Body of pancreas (tissue), 4 donors: Measurements from ENCODE around the gene NCS1. TPM values are rescaled to one million over a fixed set of nuclear protein-coding genes. Genes with fewer than 3 reads are reported as not detected.

Source experiments
- ATAC-seq: fragments of 150-250 bp; one replicate; pipeline ENCODE4 v1.9.1; 2016
- DNase-seq, 4 donors: peaks; one replicate each; pipeline ENCODE4 v3.0.0-alpha.2; 2019
- H3K27ac ChIP-seq, 4 donors: fragments of 200-600 bp; sonication (generic); 1 replicate in 3 of 4; 2 replicates in 1 of 4; pipeline versions ENCODE4 v1.5.1 to v1.6.1; 2016 to 2019; ENCODE audit warnings: mild to moderate bottlenecking in 1 of 4, mixed read lengths in 1 of 4, moderate library complexity in 1 of 4
- H3K27me3 ChIP-seq, 2 donors: fragments of 200-600 bp; sonication (generic); one replicate each; pipeline ENCODE4 v1.6.0; 2016; ENCODE audit warnings: mild to moderate bottlenecking in 1 of 2
- H3K36me3 ChIP-seq, 2 donors: fragments of 200-600 bp; sonication (generic); replicated peaks in 1 of 2; 2 replicates each; pipeline ENCODE4 v1.5.1; 2016; ENCODE audit warnings: low read depth in 2 of 2; ENCODE audit not compliant: insufficient read depth in 1 of 2
- H3K4me1 ChIP-seq: fragments of 200-600 bp; sonication (generic); one replicate; pipeline ENCODE4 v1.6.0; 2016
- H3K4me3 ChIP-seq, 2 donors: fragments of 200-600 bp; sonication (generic); 1 replicate in 1 of 2; 2 replicates in 1 of 2; pipeline ENCODE4 v1.5.1; 2016 to 2019
- H3K9me3 ChIP-seq, 3 donors: fragments of 200-600 bp; sonication (generic); 1 replicate in 2 of 3; 2 replicates in 1 of 3; pipeline ENCODE4 v1.5.1; 2016
- CTCF ChIP-seq, 7 experiments: fragments of 450-650 bp in 4 of 7; fragments of 200-600 bp in 3 of 7; sonication (generic) in 3 of 7; IDR thresholded peaks; one replicate each; pipeline ENCODE4 v1.5.1; 2016 to 2019; ENCODE audit warnings: antibody characterized with exemption in 7 of 7
- POLR2A ChIP-seq, 3 donors: fragments of 450-650 bp; IDR thresholded peaks; one replicate each; pipeline ENCODE4 v1.6.1; 2016; ENCODE audit warnings: antibody characterized with exemption in 3 of 3, mild to moderate bottlenecking in 2 of 3
- WGBS, 2 donors: methylation state at CpG; one replicate each; pipeline ENCODE4 v1.1.5; 2017; 5-methylcytosine and 5-hydroxymethylcytosine counted together
- intact Hi-C: fragments of 100-400 bp; cut with DNase I; formaldehyde crosslinking; loops from one replicate; pipeline ENCODE4 v1.15.1; 2023
- total RNA-seq, 2 donors: library from RNA; depleted of rRNA; stranded (reverse); fragments of >200 nt; gene quantifications; one replicate each; pipeline ENCODE4 v1.1.0, GENCODE V29; 2016

NCS1 gene
- total RNA-seq, 2 donors from 2014 or later = 3.9 to 4.3 TPM

GRCh38 chr9:130144703-130145102 lies 27.5 kb upstream of the NCS1 start:
- Histone ChIP-seq H3K4me3 (no peak overlapping the region), H3K36me3 (no peaks in the 10 kb centered on the region), H3K9me3 (no peaks in the 10 kb centered on the region), H3K27me3 (no peaks in the 10 kb centered on the region), H3K4me1 (no peaks in the 10 kb centered on the region), H3K27ac (no peak overlapping the region)
- TF ChIP-seq CTCF (IDR thresholded peaks at IDR 0.05) (no peak), POLR2A (IDR thresholded peaks at IDR 0.05) (no peak)
- ATAC-seq = peak; percentile 62
- WGBS, 2 donors = 30 to 31% methylated on average over 4 to 5 of the region's 5 CpGs
- intact Hi-C loops = no loop called here
- peak in 3 of 4 donors; percentile 32 to 68 (median 54) for DNase-seq

DNA sequence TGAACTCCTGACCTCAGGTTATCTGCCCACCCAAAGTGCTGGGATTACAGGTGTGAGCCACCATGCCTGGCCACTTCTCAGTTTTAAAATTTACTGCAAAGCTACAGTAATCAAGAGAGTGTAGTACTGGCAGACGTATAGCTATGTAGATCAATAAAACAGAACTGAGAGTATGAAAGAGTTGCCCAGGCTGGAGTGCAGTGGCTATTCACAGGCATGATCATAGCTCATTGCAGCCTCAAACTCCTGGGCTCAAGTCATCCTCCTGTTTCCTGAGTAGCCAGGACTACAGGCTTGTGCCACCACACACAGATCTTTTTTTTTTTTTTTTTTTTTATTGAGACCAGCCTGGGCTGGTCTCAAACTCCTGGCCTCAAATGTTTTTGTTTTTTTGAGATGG lies 26.5 kb upstream of the NCS1 start:
- ATAC-seq (no peak), DNase-seq (no peak)
- H3K4me1 ChIP-seq = no peaks in the 10 kb centered on the region
- 30 to 33% methylated on average over 1 of the region's 1 CpG for WGBS, 2 donors
- no peak overlapping the region for H3K4me3 ChIP-seq
- no peaks in the 10 kb centered on the region for H3K9me3 ChIP-seq
- H3K27ac ChIP-seq = no peak overlapping the region
- H3K36me3 ChIP-seq = no peaks in the 10 kb centered on the region
- TF ChIP-seq CTCF (IDR thresholded peaks at IDR 0.05) (no peak), POLR2A (IDR thresholded peaks at IDR 0.05) (no peak)
- no peaks in the 10 kb centered on the region for H3K27me3 ChIP-seq
- intact Hi-C loops = no loop called here

- H3K27ac ChIP-seq = no peak overlapping the region
- intact Hi-C loops = no loop called here
- no peaks in the 10 kb centered on the region for H3K9me3 ChIP-seq
- no peaks in the 10 kb centered on the region for H3K4me1 ChIP-seq
- WGBS, 2 donors = 78 to 79% methylated on average over 5 of the region's 5 CpGs
- TF ChIP-seq CTCF (IDR thresholded peaks at IDR 0.05) (no peak), POLR2A (IDR thresholded peaks at IDR 0.05) (no peak)
- ATAC-seq (no peak), DNase-seq (no peak)
- H3K4me3 ChIP-seq = no peak overlapping the region
- no peaks in the 10 kb centered on the region for H3K36me3 ChIP-seq
- no peaks in the 10 kb centered on the region for H3K27me3 ChIP-seq
These were observed 25.0 kb upstream of the NCS1 start for GRCh38 chr9:130147198-130147597.

GRCh38 chr9:130147910-130148309 lies 24.3 kb upstream of the NCS1 start:
- WGBS, 2 donors = 81 to 88% methylated on average over 3 of the region's 3 CpGs
- intact Hi-C loops = no loop called here
- Histone ChIP-seq H3K9me3 (no peaks in the 10 kb centered on the region), H3K4me3 (no peak overlapping the region), H3K36me3 (no peaks in the 10 kb centered on the region), H3K27ac (no peak overlapping the region), H3K27me3 (no peaks in the 10 kb centered on the region), H3K4me1 (no peaks in the 10 kb centered on the region)
- ATAC-seq = no peak
- TF ChIP-seq CTCF (IDR thresholded peaks at IDR 0.05) (no peak), POLR2A (IDR thresholded peaks at IDR 0.05) (no peak)
- DNase-seq = no peak

- TF ChIP-seq CTCF (IDR thresholded peaks at IDR 0.05) = no peak
- TF ChIP-seq POLR2A (IDR thresholded peaks at IDR 0.05) = no peak
- H3K27me3 ChIP-seq = no peaks in the 10 kb centered on the region
- no peak overlapping the region for H3K27ac ChIP-seq
- DNase-seq (no peak), ATAC-seq (no peak)
- H3K4me3 ChIP-seq = no peak overlapping the region
- 78 to 87% methylated on average over 5 of the region's 5 CpGs for WGBS, 2 donors
- H3K4me1 ChIP-seq = no peaks in the 10 kb centered on the region
- intact Hi-C loops = no loop called here
- no peaks in the 10 kb centered on the region for H3K9me3 ChIP-seq
- no peaks in the 10 kb centered on the region for H3K36me3 ChIP-seq
These were observed 23.2 kb upstream of the NCS1 start for GRCh38 chr9:130149031-130149430.
